Adrenal gland (tissue), 12 donors: ENCODE results near the gene MAN1A1. TPM values are rescaled to one million over a fixed set of nuclear protein-coding genes. Genes with fewer than 3 reads are reported as not detected.

Source experiments
- DNase-seq, 7 donors: peaks; one replicate each; pipeline ENCODE4 v3.0.0-alpha.2; 2019 to 2020
- H3K27ac ChIP-seq, 5 donors: fragments of 200-600 bp; sonication (generic) in 4 of 5; 1 replicate in 3 of 5; 2 replicates in 2 of 5; pipeline versions ENCODE4 v1.5.1 to v1.8.0; 2016 to 2020; ENCODE audit warnings: mild to moderate bottlenecking in 1 of 5
- H3K27me3 ChIP-seq: fragments of 200-600 bp; 2 replicates; pipeline ENCODE4 v1.8.0; 2021
- H3K36me3 ChIP-seq, 2 donors: fragments of 200-600 bp; replicated peaks in 1 of 2; 1 replicate in 1 of 2; 2 replicates in 1 of 2; pipeline versions ENCODE4 v1.5.1 to v1.8.0; 2018 to 2022
- H3K4me1 ChIP-seq, 2 donors: fragments of 200-600 bp; replicated peaks in 1 of 2; 1 replicate in 1 of 2; 2 replicates in 1 of 2; pipeline versions ENCODE4 v1.5.1 to v1.8.0; 2018 to 2021
- H3K4me3 ChIP-seq, 4 donors: fragments of 200-600 bp; sonication (generic) in 3 of 4; one replicate each; pipeline ENCODE4 v1.5.1; 2016 to 2018
- H3K9me3 ChIP-seq, 3 donors: fragments of 200-600 bp; sonication (generic) in 1 of 3; replicated peaks in 1 of 3; 1 replicate in 2 of 3; 2 replicates in 1 of 3; pipeline versions ENCODE4 v1.5.1 to v1.8.0; 2016 to 2021
- POLR2A ChIP-seq, 2 donors: fragments of 450-650 bp; IDR thresholded peaks; one replicate each; pipeline ENCODE4 v1.6.1; 2017; ENCODE audit warnings: antibody characterized with exemption in 2 of 2, mild to moderate bottlenecking in 2 of 2, moderate library complexity in 1 of 2
- WGBS, 4 donors: extraction: QIAGEN DNeasy Blood & Tissue Kit in 2 of 4; methylation state at CpG; one replicate each; pipeline versions ENCODE4 v1.1.5 to v1.1.7; 2013 to 2017; 5-methylcytosine and 5-hydroxymethylcytosine counted together
- intact Hi-C, 2 donors: fragments of 100-400 bp; cut with DNase I; formaldehyde crosslinking; loops; one replicate each; pipeline versions ENCODE4 v1.14.1 to v1.15.0; 2022 to 2023
- polyA plus RNA-seq, 3 donors: library from polyadenylated mRNA; stranded (reverse); fragments of 200-250 nt in 2 of 3; fragments of 350-450 nt in 1 of 3; fragmentation: Illumina TruSeq in 1 of 3; extraction: RNeasy Lipid Tissue Mini Kit (QIAGEN cat#74804) in 1 of 3; gene quantifications; one replicate each; pipeline ENCODE4 v1.2.3, GENCODE V29; 2013 to 2014
- total RNA-seq, 9 donors: library from RNA; depleted of rRNA in 4 of 9; stranded (reverse); fragments of >200 nt in 4 of 9; fragments of 120-200 nt in 1 of 9; fragmentation: NEBNext Ultra II Directional in 1 of 9; extraction: Animal tissue kit (Norgen Biotek cat#: 25700) in 1 of 9; gene quantifications; one replicate each; pipeline versions ENCODE4 v1.1.0 to v1.2.4, GENCODE V29; 2013 to 2023
- TF ChIP-seq, protein P1 (sequence below), 6 experiments: fragments of 450-650 bp in 4 of 6; fragments of 200-600 bp in 2 of 6; sonication (generic) in 1 of 6; IDR thresholded peaks; 1 replicate in 5 of 6; 2 replicates in 1 of 6; pipeline versions ENCODE4 v1.5.1 to v1.8.0; 2016 to 2021; ENCODE audit warnings: antibody characterized with exemption in 6 of 6, mild to moderate bottlenecking in 2 of 6, moderate library complexity in 1 of 6
- donor health status: healthy with polysubstance abuse.
- donor health status: Bipolar disorder and iron deficiency.
- donor health status: DM: yes; HTN: yes; CAD: no.
- donor health status: DM: no; HTN: no; CAD: no.
- donor health status: DM: no; HTN: no; CAD: no.
- donor health status: DM: yes; HTN: yes; CAD: no.

The MAN1A1 gene
- total and polyA plus RNA-seq, 12 donors, result 11.1 to 178 (median 108) TPM

DNA sequence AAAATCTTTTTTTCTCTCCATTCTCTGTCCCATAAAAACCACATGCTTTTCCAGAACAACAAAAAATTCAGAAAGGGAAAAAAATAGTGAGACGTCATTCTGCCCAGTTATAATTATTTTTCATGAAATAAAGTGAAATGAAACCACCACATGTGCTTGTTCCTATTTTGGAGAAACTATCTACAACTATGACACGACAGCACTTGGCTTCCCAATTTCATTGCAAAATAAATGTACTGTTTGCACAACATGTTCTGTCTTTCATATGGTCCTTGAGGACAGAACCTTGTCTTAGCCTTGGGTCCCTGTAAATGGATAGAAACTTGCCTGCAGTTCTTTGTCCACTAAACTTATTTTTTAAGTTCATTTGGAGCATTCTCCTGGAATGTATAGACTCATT, 5.6 kb upstream of the MAN1A1 start:
- Histone ChIP-seq H3K4me1 (peaks cover 16 to 50% of the 10 kb centered on the region in 2 donors), H3K27me3 (no peaks in the 10 kb centered on the region), H3K27ac (peak overlapping the region in 4 of 5 donors; percentile 31 to 61 (median 40)), H3K9me3 (no peaks in the 10 kb centered on the region), H3K36me3 (no peaks in the 10 kb centered on the region), H3K4me3 (no peak overlapping the region)
- TF ChIP-seq, protein P1, sequence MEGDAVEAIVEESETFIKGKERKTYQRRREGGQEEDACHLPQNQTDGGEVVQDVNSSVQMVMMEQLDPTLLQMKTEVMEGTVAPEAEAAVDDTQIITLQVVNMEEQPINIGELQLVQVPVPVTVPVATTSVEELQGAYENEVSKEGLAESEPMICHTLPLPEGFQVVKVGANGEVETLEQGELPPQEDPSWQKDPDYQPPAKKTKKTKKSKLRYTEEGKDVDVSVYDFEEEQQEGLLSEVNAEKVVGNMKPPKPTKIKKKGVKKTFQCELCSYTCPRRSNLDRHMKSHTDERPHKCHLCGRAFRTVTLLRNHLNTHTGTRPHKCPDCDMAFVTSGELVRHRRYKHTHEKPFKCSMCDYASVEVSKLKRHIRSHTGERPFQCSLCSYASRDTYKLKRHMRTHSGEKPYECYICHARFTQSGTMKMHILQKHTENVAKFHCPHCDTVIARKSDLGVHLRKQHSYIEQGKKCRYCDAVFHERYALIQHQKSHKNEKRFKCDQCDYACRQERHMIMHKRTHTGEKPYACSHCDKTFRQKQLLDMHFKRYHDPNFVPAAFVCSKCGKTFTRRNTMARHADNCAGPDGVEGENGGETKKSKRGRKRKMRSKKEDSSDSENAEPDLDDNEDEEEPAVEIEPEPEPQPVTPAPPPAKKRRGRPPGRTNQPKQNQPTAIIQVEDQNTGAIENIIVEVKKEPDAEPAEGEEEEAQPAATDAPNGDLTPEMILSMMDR (IDR thresholded peaks at IDR 0.05), result no peak
- 22 to 32% (median 29%) methylated on average over 2 of the region's 2 CpGs for WGBS, 4 donors
- peak in 3 of 7 donors; percentile 18 to 63 (median 34) for DNase-seq
- intact Hi-C loops, result no loop called here

DNA sequence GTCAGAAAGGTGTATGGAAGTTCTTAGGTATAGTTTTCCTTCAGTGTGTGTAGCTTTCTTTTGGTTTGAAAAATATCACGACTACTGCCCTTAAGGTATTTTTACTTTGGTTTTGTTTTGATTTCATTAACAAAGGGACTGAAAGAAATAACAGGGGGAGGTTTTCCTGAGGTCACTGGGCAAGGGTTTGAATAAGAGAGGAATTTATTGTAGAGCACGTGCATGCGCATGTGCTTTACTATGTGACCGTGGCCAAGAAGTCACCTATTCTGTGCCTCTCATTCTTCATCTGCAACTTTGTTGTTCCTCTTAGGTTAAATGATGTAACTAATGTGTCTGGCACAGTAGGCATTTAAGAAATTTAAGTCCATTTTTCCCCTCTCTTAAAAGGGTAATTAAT, 4.1 kb upstream of the MAN1A1 start:
- no peaks in the 10 kb centered on the region for H3K9me3 ChIP-seq
- intact Hi-C loops, result no loop called here
- no peak for TF ChIP-seq POLR2A (IDR thresholded peaks at IDR 0.05)
- TF ChIP-seq, protein P1 (IDR thresholded peaks at IDR 0.05), result no peak
- peaks cover 16 to 46% of the 10 kb centered on the region in 2 donors for H3K4me1 ChIP-seq
- H3K27me3 ChIP-seq, result no peaks in the 10 kb centered on the region
- no peak overlapping the region for H3K4me3 ChIP-seq
- DNase-seq, result no peak
- no peaks in the 10 kb centered on the region for H3K36me3 ChIP-seq
- H3K27ac ChIP-seq, result no peak overlapping the region
- 72 to 85% (median 78%) methylated on average over 4 of the region's 4 CpGs for WGBS, 4 donors

DNA sequence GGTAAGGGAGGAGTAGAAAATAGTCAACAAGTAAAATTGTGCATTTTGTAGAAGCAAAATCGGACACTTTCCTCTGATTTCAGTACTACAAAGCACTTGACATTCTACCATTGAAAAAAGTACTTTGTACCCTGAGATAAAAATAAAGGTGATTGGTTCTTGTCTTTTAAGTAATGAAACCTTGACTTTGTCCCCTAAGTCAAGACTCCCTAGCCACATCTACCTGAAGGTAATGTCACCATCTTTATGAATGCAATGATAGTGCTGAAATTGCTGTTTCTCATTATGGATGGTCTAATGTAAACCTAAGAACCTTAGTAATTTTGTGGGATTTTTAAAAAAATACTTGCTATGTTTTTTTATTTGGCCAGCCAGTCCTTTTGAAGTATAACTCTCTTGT, 2.4 kb upstream of the MAN1A1 start:
- WGBS, 4 donors, result 79 to 100% (median 95%) methylated on average over 1 of the region's 1 CpG
- Histone ChIP-seq H3K36me3 (no peaks in the 10 kb centered on the region), H3K4me1 (peaks cover 13 to 46% of the 10 kb centered on the region in 2 donors), H3K27ac (no peak overlapping the region), H3K9me3 (no peaks in the 10 kb centered on the region), H3K4me3 (peak overlapping the region in 1 of 4 donors; percentile 81), H3K27me3 (no peaks in the 10 kb centered on the region)
- TF ChIP-seq, protein P1 (IDR thresholded peaks at IDR 0.05), result no peak
- TF ChIP-seq POLR2A (IDR thresholded peaks at IDR 0.05), result no peak
- DNase-seq, result no peak
- intact Hi-C loops, result no loop called here

DNA sequence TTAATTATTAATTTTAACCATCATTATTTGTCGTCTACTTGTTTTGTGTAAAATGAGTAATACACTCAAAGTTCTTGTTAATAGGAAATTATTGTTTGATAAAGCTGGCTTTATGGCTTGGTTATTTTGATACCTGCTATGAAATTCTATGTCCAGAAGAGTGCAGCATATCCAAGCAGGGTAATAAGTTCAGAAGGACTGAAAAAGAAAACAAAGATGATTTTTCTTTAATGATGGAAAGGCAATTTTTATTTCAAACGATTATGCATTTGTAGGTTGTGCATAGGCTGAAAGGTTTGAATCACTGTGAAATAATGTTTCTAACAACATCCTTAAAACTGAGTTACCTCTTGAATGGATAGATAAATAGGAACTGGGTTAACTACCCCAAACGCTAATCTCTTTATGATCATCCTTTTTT, 1.4 kb upstream of the MAN1A1 start:
- Histone ChIP-seq H3K4me1 (peaks cover 18 to 51% of the 10 kb centered on the region in 2 donors), H3K4me3 (peak overlapping the region in 2 of 4 donors; percentile 81 to 94), H3K9me3 (no peaks in the 10 kb centered on the region), H3K27me3 (no peaks in the 10 kb centered on the region), H3K36me3 (no peaks in the 10 kb centered on the region), H3K27ac (peak overlapping the region; percentile 92 to 99 (median 98))
- intact Hi-C loops, result no loop called here
- DNase-seq, result no peak
- 8 to 18% (median 16%) methylated on average over 3 of the region's 3 CpGs for WGBS, 4 donors
- TF ChIP-seq, protein P1 (IDR thresholded peaks at IDR 0.05), result peak; percentile 31 to 86 (median 56)
- no peak for TF ChIP-seq POLR2A (IDR thresholded peaks at IDR 0.05)
